NCI-H226 (cell line): ENCODE results near the gene DDHD1.
"Not testable (repeated sequence)": the region's sequence is repeated elsewhere in the genome, so short reads cannot be mapped to it uniquely, and the experiment has no call there.

Experiments used
- DNase-seq: peaks from one replicate; pipeline ENCODE4 v3.0.0-alpha.2; 2015

The DDHD1 gene

GRCh38 chr14:53151523-53152183, 1.5 kb downstream of the DDHD1 start:
- DNase-seq, result no peak

- DNase-seq, result no peak
These were observed 3.3 kb downstream of the DDHD1 start for GRCh38 chr14:53149668-53150316.

- no peak for DNase-seq
These were observed 4.5 kb downstream of the DDHD1 start for GRCh38 chr14:53148671-53149070.

- no peak for DNase-seq
These were observed 5.2 kb downstream of the DDHD1 start for GRCh38 chr14:53147893-53148292.

GRCh38 chr14:53147208-53147607, 5.9 kb downstream of the DDHD1 start:
- DNase-seq, result no peak

GRCh38 chr14:53146739-53147138, 6.4 kb downstream of the DDHD1 start:
- no peak for DNase-seq

GRCh38 chr14:53144244-53144643, 8.9 kb downstream of the DDHD1 start:
- DNase-seq, result no peak

- DNase-seq, result no peak
These were observed 12.5 kb downstream of the DDHD1 start for GRCh38 chr14:53140585-53140984.

- DNase-seq, result no peak
These were observed 15.4 kb downstream of the DDHD1 start for GRCh38 chr14:53137568-53138203.

- DNase-seq, result not testable (repeated sequence)
These were observed 22.6 kb downstream of the DDHD1 start for GRCh38 chr14:53130491-53130890.

- no peak for DNase-seq
These were observed 24.7 kb downstream of the DDHD1 start for GRCh38 chr14:53128303-53129028.

- no peak for DNase-seq
These were observed 25.3 kb downstream of the DDHD1 start for GRCh38 chr14:53127832-53128231.

- no peak for DNase-seq
These were observed 26.0 kb downstream of the DDHD1 start for GRCh38 chr14:53127151-53127550.

- no peak for DNase-seq
These were observed 26.4 kb downstream of the DDHD1 start for GRCh38 chr14:53126731-53127130.

GRCh38 chr14:53124786-53125185, 28.3 kb downstream of the DDHD1 start:
- DNase-seq, result no peak

GRCh38 chr14:53121419-53121818, 31.7 kb downstream of the DDHD1 start:
- DNase-seq, result not testable (repeated sequence)

GRCh38 chr14:53117479-53117878, 35.6 kb downstream of the DDHD1 start:
- DNase-seq, result not testable (repeated sequence)

- DNase-seq, result no peak
These were observed 39.1 kb downstream of the DDHD1 start for GRCh38 chr14:53113989-53114388.

GRCh38 chr14:53110096-53110495, 43.0 kb downstream of the DDHD1 start:
- DNase-seq, result no peak

GRCh38 chr14:53109105-53110041, 43.8 kb downstream of the DDHD1 start:
- no peak for DNase-seq

- no peak for DNase-seq
These were observed 44.6 kb downstream of the DDHD1 start for GRCh38 chr14:53108292-53109104.

- no peak for DNase-seq
These were observed 46.4 kb downstream of the DDHD1 start for GRCh38 chr14:53106768-53107167.
